OCI-LY3 (cell line): ENCODE data around the gene CAVIN2.

Experiments
- EZH2phosphoT487 ChIP-seq: fragments of 200-600 bp; shearing (Covaris generic); IDR thresholded peaks from 2 replicates; pipeline ENCODE4 v1.6.1; 2018; ENCODE audit warnings: antibody characterized with exemption, mixed run types, low read depth
- TF ChIP-seq, protein P1 (sequence below): fragments of 200-600, 300-600 bp; sonication (generic); IDR thresholded peaks from 2 replicates; pipeline ENCODE4 v1.5.1; 2014; ENCODE audit warnings: antibody characterized with exemption, low read length, low read depth

DNA sequence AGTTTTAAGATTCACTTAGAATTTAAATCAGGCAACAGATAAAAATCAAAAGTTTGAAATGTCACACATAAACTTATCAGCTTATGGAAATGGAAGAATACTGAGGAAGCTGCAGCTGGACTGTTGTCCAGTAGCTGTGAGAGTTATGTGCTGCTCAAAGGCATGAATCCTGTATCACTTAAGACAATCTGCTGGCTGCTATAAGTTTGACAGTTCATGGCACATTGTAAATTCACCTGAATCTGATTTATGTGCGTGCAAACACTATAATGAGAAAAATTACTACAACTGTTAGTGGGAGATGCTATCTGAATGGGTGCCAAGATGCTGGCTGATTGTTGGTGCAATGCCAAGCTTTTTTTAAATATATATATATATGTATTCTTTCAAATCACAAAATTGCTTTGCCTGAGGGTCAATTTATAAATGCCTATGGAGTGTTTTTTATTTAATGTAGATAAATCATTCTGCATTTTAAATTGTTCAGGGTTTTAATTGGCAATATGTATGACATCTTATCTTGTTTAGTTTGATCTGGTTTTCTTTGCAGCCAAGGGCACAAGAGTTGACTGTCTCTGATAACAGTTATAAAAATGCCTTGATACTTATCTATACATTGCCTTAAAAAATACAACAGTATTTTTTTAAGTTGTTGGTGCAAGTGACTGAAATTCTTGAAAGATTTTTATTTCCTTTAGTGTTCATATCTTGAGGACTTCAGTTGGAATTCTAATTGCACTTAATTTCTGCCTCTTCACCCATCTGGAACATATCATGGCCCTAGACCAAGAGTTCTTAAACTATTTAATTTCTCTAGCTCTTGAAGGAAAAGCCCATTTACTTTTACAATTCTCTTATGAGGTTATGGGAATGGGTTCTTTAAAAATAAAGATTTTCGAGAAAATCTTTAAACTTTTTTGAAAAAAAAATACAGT, 48.7 kb downstream of the CAVIN2 start:
- TF ChIP-seq, protein P1, sequence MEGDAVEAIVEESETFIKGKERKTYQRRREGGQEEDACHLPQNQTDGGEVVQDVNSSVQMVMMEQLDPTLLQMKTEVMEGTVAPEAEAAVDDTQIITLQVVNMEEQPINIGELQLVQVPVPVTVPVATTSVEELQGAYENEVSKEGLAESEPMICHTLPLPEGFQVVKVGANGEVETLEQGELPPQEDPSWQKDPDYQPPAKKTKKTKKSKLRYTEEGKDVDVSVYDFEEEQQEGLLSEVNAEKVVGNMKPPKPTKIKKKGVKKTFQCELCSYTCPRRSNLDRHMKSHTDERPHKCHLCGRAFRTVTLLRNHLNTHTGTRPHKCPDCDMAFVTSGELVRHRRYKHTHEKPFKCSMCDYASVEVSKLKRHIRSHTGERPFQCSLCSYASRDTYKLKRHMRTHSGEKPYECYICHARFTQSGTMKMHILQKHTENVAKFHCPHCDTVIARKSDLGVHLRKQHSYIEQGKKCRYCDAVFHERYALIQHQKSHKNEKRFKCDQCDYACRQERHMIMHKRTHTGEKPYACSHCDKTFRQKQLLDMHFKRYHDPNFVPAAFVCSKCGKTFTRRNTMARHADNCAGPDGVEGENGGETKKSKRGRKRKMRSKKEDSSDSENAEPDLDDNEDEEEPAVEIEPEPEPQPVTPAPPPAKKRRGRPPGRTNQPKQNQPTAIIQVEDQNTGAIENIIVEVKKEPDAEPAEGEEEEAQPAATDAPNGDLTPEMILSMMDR, result no peak
- no peak for TF ChIP-seq EZH2phosphoT487
